ENCODE results near the gene GABBR2.

DNA sequence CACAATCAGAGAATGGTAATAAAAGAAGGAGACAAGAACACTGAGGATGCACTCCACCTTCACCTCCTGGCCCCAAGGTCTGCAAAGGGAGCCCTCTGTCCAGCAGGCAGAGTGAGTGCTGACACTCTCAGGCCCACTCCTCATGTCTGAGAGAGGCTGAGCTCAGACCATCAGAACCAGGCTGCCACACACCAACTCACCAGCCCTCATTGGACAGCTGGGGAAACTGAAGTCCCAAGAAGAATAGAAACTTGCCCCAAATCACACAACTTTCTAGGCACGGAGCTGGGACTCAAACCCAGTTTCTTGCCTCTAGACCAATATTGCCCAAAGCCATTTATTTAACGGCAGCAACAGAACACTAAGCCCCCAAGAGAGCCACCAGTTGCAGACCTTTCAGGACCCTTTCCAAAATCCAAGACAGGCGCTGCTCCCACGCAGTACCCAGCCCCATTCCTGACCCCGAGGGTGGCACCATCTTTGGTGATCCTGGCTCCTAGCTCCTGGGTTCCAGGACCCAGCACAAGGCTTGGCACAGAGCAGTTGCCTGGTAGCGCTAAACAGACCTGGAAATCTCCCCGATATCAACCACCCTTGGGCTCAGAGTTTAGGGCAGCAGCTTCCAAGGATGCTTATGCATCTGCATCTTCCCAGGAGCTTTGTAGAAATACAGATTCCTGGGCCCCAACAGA lies 192.4 kb downstream of the GABBR2 start:
- TF ChIP-seq, protein P1, sequence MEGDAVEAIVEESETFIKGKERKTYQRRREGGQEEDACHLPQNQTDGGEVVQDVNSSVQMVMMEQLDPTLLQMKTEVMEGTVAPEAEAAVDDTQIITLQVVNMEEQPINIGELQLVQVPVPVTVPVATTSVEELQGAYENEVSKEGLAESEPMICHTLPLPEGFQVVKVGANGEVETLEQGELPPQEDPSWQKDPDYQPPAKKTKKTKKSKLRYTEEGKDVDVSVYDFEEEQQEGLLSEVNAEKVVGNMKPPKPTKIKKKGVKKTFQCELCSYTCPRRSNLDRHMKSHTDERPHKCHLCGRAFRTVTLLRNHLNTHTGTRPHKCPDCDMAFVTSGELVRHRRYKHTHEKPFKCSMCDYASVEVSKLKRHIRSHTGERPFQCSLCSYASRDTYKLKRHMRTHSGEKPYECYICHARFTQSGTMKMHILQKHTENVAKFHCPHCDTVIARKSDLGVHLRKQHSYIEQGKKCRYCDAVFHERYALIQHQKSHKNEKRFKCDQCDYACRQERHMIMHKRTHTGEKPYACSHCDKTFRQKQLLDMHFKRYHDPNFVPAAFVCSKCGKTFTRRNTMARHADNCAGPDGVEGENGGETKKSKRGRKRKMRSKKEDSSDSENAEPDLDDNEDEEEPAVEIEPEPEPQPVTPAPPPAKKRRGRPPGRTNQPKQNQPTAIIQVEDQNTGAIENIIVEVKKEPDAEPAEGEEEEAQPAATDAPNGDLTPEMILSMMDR (conservative IDR thresholded peaks at IDR 0.05; ENCODE audit: low read depth, low read length) = no peak
- TF ChIP-seq EZH2 (IDR thresholded peaks at IDR 0.05; ENCODE audit: borderline replicate concordance, low read depth, low read length, poor library complexity, severe bottlenecking) = no peak

Measured in A673 (cell line).